Measurements from ENCODE around the gene AKAP8L.
A peak's percentile ranks its signal among the peaks of the same experiment; 100 is the strongest.

AKAP8L gene

DNA sequence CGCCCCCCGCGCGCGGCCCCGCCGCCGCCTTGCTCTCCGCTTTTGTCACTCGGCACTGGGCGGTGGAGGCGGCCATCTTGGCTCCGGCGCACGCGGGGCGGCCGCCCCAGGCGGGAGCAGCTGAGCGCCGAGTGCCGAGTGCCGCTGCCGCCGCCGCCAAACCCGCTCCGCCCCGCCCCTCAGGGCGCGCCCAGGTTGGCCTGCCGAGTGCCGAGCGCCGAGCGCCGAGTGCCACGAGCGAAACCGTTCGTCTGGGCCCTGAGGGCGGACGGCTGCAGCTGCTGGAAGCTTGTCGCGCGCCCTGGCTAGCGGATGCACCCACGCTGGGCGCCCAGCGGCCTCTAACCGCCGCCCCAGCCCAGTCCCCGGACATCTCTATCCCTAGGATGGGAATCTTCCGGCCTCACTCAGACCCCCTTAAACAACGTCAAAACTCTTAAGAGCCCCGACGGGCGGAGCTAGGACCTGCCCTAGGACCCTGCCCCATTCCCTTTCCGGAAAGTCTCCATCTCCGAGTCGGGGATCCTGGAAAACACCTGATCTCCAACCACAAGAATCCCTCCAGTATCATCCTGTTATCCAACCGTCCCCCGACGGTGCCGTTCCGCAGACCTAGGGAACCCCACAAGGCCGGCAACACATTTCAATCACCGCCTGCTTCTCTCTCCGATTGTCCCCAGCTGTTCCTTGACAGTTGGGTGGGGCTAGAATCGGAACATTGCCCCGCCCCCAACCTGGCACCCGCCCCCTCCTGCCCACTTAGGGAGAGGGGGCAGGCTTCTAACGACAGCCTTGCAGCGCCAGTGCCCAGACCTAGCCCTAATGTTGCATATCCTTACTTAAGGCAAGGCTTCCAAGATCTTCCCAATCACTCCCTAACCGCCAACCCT lies 14.1 kb upstream of the AKAP8L start:
- DNase-seq: peak; percentile 88

DNA sequence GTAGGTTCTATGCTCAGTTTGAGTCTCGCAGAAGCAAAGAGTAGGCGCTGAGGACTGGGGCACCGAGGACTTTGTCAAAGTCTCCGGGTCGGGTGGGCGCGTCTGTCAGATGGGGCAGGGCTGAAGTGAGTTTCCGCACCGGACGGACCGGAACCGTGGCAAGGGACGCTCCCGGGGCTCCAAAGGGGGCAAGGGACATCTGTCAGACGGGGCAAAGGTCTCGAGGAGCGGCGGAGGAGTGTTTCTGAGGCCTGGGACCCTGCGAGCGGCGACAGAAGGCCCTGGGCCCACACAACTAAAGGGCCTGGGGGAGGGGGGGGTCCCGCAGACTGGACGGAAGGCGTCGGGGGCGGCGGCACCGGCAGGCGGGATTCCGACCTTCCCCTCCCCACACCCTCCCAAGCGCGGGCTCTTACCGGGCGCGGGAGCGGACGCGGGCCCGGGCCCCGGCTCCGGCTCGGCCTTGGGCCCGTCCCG lies 13.3 kb upstream of the AKAP8L start:
- DNase-seq: no peak

- DNase-seq: no peak
Observed at GRCh38 chr19:15431396-15432017, 12.7 kb upstream of the AKAP8L start.

- DNase-seq: no peak
Observed at GRCh38 chr19:15430526-15431120, 11.8 kb upstream of the AKAP8L start.

- DNase-seq: no peak
Observed at GRCh38 chr19:15429825-15430467, 11.2 kb upstream of the AKAP8L start.

DNA sequence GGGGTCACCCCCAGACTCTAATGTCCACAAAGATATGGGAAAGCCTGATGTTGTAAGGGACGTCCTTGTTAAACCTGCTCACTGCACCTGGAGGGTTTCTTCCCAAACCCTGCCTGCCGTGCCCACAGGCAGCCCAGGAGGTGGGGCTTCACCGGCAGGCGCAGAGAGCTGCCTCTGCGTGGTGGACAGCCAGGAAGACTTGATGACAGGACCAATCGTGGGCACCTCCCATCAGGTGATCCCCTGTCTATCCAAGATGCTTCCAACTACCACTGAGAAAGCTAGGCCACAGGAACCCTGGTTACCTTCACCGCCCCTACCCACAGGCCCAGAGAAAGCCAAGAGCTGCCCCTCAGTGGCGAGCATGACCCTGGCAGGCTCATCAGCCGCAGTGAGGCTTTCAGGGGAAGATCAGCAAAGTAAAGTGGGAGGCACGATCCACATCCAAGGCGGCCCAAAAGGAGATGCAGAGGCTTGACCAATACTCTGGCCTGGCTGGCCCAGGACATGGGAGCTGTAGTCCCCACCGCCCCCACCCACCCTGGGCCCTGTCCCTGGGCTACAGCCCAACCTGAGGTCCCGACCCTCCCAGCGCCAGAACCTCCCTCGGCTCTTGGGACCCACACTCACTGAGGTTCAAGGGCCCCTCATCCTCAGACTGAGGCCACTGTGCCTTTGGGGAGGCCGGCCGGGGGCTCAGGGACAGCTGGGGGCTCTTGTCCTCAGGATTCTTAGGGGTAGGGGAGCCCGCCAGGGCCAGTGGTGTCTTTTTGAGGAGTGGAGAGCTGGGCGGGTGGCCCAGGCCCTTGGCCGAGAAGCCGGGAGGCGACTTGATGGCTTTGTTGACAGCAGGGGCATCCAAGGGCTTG lies 10.4 kb upstream of the AKAP8L start:
- no peak for DNase-seq

GRCh38 chr19:15427991-15428471 lies 9.2 kb upstream of the AKAP8L start:
- DNase-seq: no peak

- DNase-seq: no peak
Observed at GRCh38 chr19:15427350-15427700, 8.5 kb upstream of the AKAP8L start.

- DNase-seq: no peak
Observed at GRCh38 chr19:15426485-15427349, 7.9 kb upstream of the AKAP8L start.

- DNase-seq: no peak
Observed at GRCh38 chr19:15425321-15425950, 6.6 kb upstream of the AKAP8L start.

DNA sequence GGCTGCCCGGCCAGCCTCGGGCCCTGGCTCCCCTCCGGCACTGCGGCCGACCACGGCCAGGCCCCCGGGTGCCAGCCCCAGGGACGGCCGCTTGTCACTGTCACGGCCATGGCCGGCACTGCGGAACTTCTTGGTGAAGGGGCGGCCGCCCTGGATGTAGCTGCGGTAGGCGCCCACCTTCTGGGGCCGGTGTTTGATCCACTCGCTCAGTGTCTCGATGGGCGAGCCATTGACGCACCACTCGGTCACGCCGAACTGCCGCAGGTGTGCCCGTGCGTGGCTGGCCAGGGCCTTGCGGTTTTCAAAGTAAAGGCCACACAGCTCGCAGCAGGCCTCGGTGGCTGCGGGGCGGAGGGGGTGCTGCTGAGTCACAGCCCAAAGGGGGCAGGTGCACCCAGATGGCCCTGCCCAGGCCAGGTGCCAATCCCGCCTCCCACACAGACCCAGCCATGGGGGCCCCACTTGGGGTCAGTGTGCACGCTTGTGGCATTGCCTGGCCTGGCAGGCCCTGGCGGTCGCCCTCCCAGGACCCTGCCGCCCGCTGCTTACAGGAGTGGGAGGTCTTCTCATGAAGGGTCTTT lies 6.0 kb upstream of the AKAP8L start:
- DNase-seq: no peak

GRCh38 chr19:15424121-15424520 lies 5.3 kb upstream of the AKAP8L start:
- DNase-seq: no peak

- DNase-seq: no peak
Observed at GRCh38 chr19:15423130-15423529, 4.3 kb upstream of the AKAP8L start.

GRCh38 chr19:15422296-15423075 lies 3.7 kb upstream of the AKAP8L start:
- DNase-seq: no peak

GRCh38 chr19:15421721-15422260 lies 3.0 kb upstream of the AKAP8L start:
- DNase-seq: no peak

DNA sequence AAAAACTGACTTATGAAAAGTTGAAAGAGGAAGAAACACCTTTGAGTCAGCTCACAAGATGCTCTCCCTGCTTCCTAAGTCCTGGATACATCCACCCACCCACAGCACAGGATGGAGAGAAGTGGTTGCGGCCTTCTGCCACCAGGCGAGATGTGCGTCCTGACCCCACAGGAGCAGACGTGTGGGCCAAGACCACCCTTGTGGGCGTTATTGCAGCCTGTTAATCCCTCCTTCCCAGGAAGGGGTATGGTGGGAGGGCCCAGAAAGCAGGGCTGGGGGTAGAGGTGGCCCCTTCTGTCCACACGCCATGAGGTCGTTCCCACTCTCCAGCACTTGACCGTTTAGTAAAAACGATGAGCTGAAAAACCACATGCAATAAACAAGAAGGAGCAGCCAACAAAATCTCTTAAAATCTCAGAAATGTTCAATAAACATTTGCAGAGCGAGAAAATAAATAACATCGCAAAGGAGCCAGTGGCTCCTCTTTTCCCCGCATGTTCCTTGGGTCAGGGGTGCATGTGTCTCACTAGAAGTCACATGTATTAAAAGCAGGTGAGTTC lies 2.4 kb upstream of the AKAP8L start:
- DNase-seq: no peak

GRCh38 chr19:15419413-15420025 lies 731 bp upstream of the AKAP8L start:
- no peak for DNase-seq

GRCh38 chr19:15418231-15418578 lies 583 bp downstream of the AKAP8L start:
- DNase-seq: peak; percentile 27

DNA sequence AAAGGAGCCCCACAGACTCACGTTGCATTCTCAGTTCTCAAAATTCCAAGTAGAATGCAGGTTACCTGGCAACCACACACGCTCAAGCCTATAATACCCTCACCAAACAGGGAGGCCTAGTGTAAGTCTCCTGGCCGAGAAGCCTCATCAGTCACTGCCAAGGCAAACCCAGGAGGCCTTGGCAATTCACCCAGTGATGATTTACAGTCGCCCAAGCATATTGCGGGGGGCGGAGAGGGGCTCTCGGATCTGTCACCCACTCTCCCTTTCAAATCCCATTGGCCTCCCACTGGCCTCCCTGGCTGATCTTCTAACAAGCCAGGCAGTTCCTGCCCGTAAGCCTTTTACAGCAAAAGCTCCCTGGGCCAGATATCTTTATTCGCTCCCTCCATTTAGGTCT lies 1.1 kb downstream of the AKAP8L start:
- peak; percentile 27 for DNase-seq
